MM.1S (cell line): Measurements from ENCODE around the gene CT83.

Source experiments
- DNase-seq: peaks from one replicate; pipeline ENCODE4 v3.0.0-alpha.2; 2015
- H2AFZ ChIP-seq: fragments of 300-600 bp; sonication (generic); 2 replicates; pipeline ENCODE4 v1.6.0; 2016; ENCODE audit warnings: antibody characterized with exemption, low read length
- H3F3A ChIP-seq: fragments of 300-600 bp; sonication (generic); 2 replicates; pipeline ENCODE4 v1.6.1; 2016; ENCODE audit warnings: mild to moderate bottlenecking, antibody characterized with exemption, low read length, moderate library complexity, mixed read lengths; ENCODE audit not compliant: insufficient read depth
- H3K27ac ChIP-seq: fragments of 300-600 bp; sonication (generic); 2 replicates; pipeline ENCODE4 v1.5.1; 2016; ENCODE audit warnings: mild to moderate bottlenecking, low read length
- H3K27me3 ChIP-seq: fragments of 300-600 bp; sonication (generic); replicated peaks from 2 replicates; pipeline ENCODE4 v1.6.0; 2016; ENCODE audit warnings: low read length; ENCODE audit not compliant: insufficient read depth
- H3K36me3 ChIP-seq: fragments of 300-600 bp; sonication (generic); replicated peaks from 2 replicates; pipeline ENCODE4 v1.6.1; 2016; ENCODE audit warnings: mild to moderate bottlenecking, low read length, mixed read lengths; ENCODE audit not compliant: insufficient read depth
- H3K4me1 ChIP-seq: fragments of 300-600 bp; sonication (generic); 2 replicates; pipeline ENCODE4 v1.6.1; 2016; ENCODE audit warnings: low read length, mixed read lengths
- H3K4me2 ChIP-seq: fragments of 300-600 bp; sonication (generic); 2 replicates; pipeline ENCODE4 v1.6.0; 2016; ENCODE audit warnings: low read depth, low read length
- H3K4me3 ChIP-seq: fragments of 300-600 bp; sonication (generic); 2 replicates; pipeline ENCODE4 v1.5.1; 2016; ENCODE audit warnings: low read length, mixed read lengths
- H3K79me2 ChIP-seq: fragments of 300-600 bp; sonication (generic); 2 replicates; pipeline ENCODE4 v1.6.1; 2016; ENCODE audit warnings: mixed run types, low read length, mixed read lengths
- H3K9ac ChIP-seq: fragments of 300-600 bp; sonication (generic); 2 replicates; pipeline ENCODE4 v1.6.1; 2016; ENCODE audit warnings: low read length, mixed read lengths
- H3K9me2 ChIP-seq: fragments of 300-600 bp; sonication (generic); replicated peaks from 2 replicates; pipeline ENCODE4 v1.6.1; 2016; ENCODE audit warnings: mild to moderate bottlenecking, low read length, mixed read lengths; ENCODE audit not compliant: insufficient read depth
- H3K9me3 ChIP-seq: fragments of 300-600 bp; sonication (generic); replicated peaks from 2 replicates; pipeline ENCODE4 v1.6.1; 2016; ENCODE audit warnings: mild to moderate bottlenecking, low read length, mixed read lengths; ENCODE audit not compliant: insufficient read depth
- H4K20me1 ChIP-seq: fragments of 300-600 bp; sonication (generic); 2 replicates; pipeline ENCODE4 v1.6.1; 2016; ENCODE audit warnings: mild to moderate bottlenecking, low read length, moderate library complexity, mixed read lengths; ENCODE audit not compliant: insufficient read depth
- EZH2 ChIP-seq: fragments of 300-600 bp; sonication (generic); optimal IDR thresholded peaks from 2 replicates; pipeline ENCODE3; 2017; ENCODE audit warnings: low read depth, mild to moderate bottlenecking, antibody characterized with exemption, low read length, mixed read lengths
- EZH2phosphoT487 ChIP-seq: fragments of 300-600 bp; sonication (generic); IDR thresholded peaks from 2 replicates; pipeline ENCODE4 v1.6.1; 2018; ENCODE audit warnings: antibody characterized with exemption, low read length
- TF ChIP-seq, protein P1 (sequence below): fragments of 300-600 bp; sonication (generic); IDR thresholded peaks from 2 replicates; pipeline ENCODE4 v1.5.1; 2016; ENCODE audit warnings: antibody characterized with exemption, low read length, mixed read lengths

CT83 gene

DNA sequence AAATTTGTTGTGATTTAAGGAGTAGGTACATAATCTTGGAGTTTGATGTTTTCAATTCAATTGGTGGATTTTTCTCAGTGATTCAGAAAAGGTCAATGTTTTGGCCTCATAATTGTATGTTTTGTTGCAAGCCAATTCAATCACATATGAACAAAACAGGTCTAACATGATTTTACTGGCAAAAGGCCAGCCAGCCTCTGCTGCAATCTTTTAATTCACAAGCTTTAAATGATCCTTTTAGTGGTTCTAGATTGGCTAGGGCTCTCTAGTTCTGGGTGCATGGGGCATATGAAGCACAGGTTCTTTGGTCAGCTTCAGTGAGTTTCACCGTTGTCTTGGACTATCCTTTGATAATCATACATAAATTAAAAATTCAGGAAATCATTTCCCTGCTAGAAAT, 45.6 kb downstream of the CT83 start:
- no peaks in the 10 kb centered on the region for H3K9me3 ChIP-seq
- H3K9ac ChIP-seq, result no peak overlapping the region
- no peaks in the 10 kb centered on the region for H3K9me2 ChIP-seq
- no peaks in the 10 kb centered on the region for H3F3A ChIP-seq
- no peak overlapping the region for H3K27ac ChIP-seq
- H3K4me1 ChIP-seq, result no peaks in the 10 kb centered on the region
- TF ChIP-seq, protein P1, sequence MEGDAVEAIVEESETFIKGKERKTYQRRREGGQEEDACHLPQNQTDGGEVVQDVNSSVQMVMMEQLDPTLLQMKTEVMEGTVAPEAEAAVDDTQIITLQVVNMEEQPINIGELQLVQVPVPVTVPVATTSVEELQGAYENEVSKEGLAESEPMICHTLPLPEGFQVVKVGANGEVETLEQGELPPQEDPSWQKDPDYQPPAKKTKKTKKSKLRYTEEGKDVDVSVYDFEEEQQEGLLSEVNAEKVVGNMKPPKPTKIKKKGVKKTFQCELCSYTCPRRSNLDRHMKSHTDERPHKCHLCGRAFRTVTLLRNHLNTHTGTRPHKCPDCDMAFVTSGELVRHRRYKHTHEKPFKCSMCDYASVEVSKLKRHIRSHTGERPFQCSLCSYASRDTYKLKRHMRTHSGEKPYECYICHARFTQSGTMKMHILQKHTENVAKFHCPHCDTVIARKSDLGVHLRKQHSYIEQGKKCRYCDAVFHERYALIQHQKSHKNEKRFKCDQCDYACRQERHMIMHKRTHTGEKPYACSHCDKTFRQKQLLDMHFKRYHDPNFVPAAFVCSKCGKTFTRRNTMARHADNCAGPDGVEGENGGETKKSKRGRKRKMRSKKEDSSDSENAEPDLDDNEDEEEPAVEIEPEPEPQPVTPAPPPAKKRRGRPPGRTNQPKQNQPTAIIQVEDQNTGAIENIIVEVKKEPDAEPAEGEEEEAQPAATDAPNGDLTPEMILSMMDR, result no peak
- no peak for TF ChIP-seq EZH2
- TF ChIP-seq EZH2phosphoT487, result no peak
- H3K36me3 ChIP-seq, result no peaks in the 10 kb centered on the region
- no peak overlapping the region for H3K4me3 ChIP-seq
- H3K79me2 ChIP-seq, result no peaks in the 10 kb centered on the region
- H3K27me3 ChIP-seq, result no peaks in the 10 kb centered on the region
- no peak overlapping the region for H3K4me2 ChIP-seq
- no peak for DNase-seq
- H4K20me1 ChIP-seq, result no peaks in the 10 kb centered on the region
- H2AFZ ChIP-seq, result no peak overlapping the region

DNA sequence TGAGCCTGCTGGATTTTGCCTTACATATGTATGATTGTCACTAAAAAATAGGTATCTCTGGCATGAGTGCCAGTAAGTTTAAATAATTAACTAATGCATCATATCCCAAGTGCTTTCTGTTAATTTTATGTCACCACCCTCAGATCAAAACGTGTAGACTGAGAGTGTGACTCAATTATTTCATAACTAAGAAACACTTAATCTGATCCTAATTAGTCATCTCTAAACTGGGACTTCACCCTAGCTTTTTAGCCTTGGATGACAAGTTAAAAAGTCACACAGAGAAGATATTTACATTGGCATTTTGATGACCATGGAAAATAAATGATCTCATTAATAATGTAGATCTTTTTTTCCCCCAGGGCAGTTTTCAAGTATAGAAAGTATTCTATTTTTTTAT, 49.5 kb downstream of the CT83 start:
- no peaks in the 10 kb centered on the region for H3K9me3 ChIP-seq
- no peaks in the 10 kb centered on the region for H3K27me3 ChIP-seq
- no peaks in the 10 kb centered on the region for H3K9me2 ChIP-seq
- H3K4me2 ChIP-seq, result no peak overlapping the region
- H3K27ac ChIP-seq, result no peak overlapping the region
- no peak overlapping the region for H3K4me3 ChIP-seq
- TF ChIP-seq EZH2 (no peak), EZH2phosphoT487 (no peak)
- TF ChIP-seq, protein P1, result no peak
- no peaks in the 10 kb centered on the region for H4K20me1 ChIP-seq
- no peaks in the 10 kb centered on the region for H3F3A ChIP-seq
- no peaks in the 10 kb centered on the region for H3K79me2 ChIP-seq
- no peak overlapping the region for H3K9ac ChIP-seq
- H3K4me1 ChIP-seq, result no peaks in the 10 kb centered on the region
- no peaks in the 10 kb centered on the region for H3K36me3 ChIP-seq
- H2AFZ ChIP-seq, result no peak overlapping the region
- DNase-seq, result no peak
